Gastroesophageal sphincter (tissue), 4 donors: Measurements from ENCODE around the gene NCAPD2. TPM values are rescaled to one million over a fixed set of nuclear protein-coding genes. Genes with fewer than 3 reads are reported as not detected.
"Not testable (repeated sequence)": the region's sequence is repeated elsewhere in the genome, so short reads cannot be mapped to it uniquely, and the experiment has no call there.

ENCODE experiments used
- ATAC-seq: fragments of 150-250 bp; one replicate; pipeline ENCODE4 v1.9.1; 2016; ENCODE audit warnings: mild to moderate bottlenecking, moderate library complexity
- H3K27ac ChIP-seq, 4 donors: fragments of 200-600 bp; sonication (generic) in 3 of 4; 1 replicate in 3 of 4; 2 replicates in 1 of 4; pipeline ENCODE4 v1.5.1; 2016 to 2019
- H3K27me3 ChIP-seq: fragments of 200-600 bp; sonication (generic); one replicate; pipeline ENCODE4 v1.5.1; 2019
- H3K36me3 ChIP-seq, 2 donors: fragments of 200-600 bp; sonication (generic); one replicate each; pipeline ENCODE4 v1.5.1; 2019; ENCODE audit warnings: control low read depth in 1 of 2
- H3K4me1 ChIP-seq, 3 donors: fragments of 200-600 bp; sonication (generic); 1 replicate in 2 of 3; 2 replicates in 1 of 3; pipeline ENCODE4 v1.5.1; 2016 to 2019; ENCODE audit warnings: control low read depth in 2 of 3
- H3K4me3 ChIP-seq, 2 donors: fragments of 200-600 bp; sonication (generic); one replicate each; pipeline ENCODE4 v1.5.1; 2019; ENCODE audit warnings: mild to moderate bottlenecking in 1 of 2, moderate library complexity in 1 of 2
- H3K9me3 ChIP-seq, 3 donors: fragments of 200-600 bp; sonication (generic); one replicate each; pipeline ENCODE4 v1.5.1; 2017 to 2019; ENCODE audit warnings: control low read depth in 2 of 3
- EP300 ChIP-seq: sonication (generic); formaldehyde crosslinking; IDR thresholded peaks from one replicate; pipeline ENCODE4 v1.6.1; 2017; ENCODE audit warnings: antibody characterized with exemption, mild to moderate bottlenecking
- POLR2A ChIP-seq, 2 donors: fragments of 450-650 bp; IDR thresholded peaks; one replicate each; pipeline ENCODE4 v1.6.1; 2017; ENCODE audit warnings: antibody characterized with exemption in 2 of 2, mild to moderate bottlenecking in 2 of 2, moderate library complexity in 1 of 2
- POLR2AphosphoS5 ChIP-seq: sonication (generic); formaldehyde crosslinking; IDR thresholded peaks from one replicate; pipeline ENCODE4 v1.6.1; 2017; ENCODE audit warnings: antibody characterized with exemption
- WGBS, 2 donors: methylation state at CpG; one replicate each; pipeline ENCODE4 v1.1.5; 2018; ENCODE audit warnings: low coverage in 1 of 2; 5-methylcytosine and 5-hydroxymethylcytosine counted together
- total RNA-seq, 4 donors: library from RNA; depleted of rRNA; stranded (reverse); fragments of >200 nt; gene quantifications; one replicate each; pipeline ENCODE4 v1.1.0, GENCODE V29; 2016
- TF ChIP-seq, protein P1 (sequence below), 4 experiments: fragments of 200-600 bp in 2 of 4; fragments of 450-650 bp in 2 of 4; sonication (generic) in 1 of 4; IDR thresholded peaks; one replicate each; pipeline ENCODE4 v1.5.1; 2017 to 2019; ENCODE audit warnings: antibody characterized with exemption in 4 of 4, mild to moderate bottlenecking in 2 of 4, moderate library complexity in 2 of 4

Gene NCAPD2
- total RNA-seq, 4 donors from 2014 or later = 21.2 to 28.0 (median 24.8) TPM

DNA sequence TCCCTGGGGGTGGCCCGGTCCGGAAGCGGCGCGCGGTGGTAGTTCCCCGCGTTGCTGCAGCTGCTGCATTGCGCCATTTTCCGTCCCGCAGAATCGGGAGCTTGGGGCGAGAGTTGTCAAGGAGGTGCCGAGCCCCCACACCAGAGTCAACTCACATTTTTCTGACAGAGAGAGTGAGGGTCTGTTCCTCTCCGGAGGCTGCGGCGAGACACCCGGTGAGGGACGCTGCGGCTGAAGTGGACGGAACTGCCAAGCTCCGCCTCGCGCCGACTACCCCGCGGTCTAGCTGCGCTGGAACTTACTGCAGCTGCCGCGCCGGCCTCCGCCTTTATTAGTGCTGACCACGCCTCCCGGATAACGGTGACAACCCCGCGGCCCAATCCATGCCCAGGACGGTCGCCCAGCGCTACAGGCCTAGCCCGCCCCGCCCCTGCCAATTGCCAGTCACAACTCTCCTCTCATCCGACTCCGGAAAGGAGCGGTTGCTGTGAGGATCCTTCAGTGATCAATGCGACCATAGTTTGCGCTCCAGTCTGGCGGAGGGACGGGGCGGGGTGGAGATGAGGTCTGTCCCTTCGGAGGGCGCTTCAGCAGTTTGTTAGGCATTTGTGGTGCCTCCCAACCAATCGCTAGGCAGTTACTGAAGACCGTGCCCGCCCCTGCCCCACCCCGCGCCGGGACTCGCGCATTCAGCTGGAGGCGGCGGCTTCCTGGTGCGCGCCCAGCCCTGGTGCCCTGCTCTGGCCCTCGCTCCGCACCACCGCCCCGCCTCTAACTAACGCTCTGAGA is 23.3 kb upstream of the NCAPD2 start, which contains the start of gene VAMP1:
TSS of gene VAMP1 (minus strand) at position 303 of the 789 bp plus-strand sequence. CDS start at position 157, 146 bp downstream.
- WGBS, 2 donors = 0 to 1% methylated on average over 1 to 14 of the region's 69 CpGs
- H3K36me3 ChIP-seq = peaks cover 0 to 10% of the 10 kb centered on the region in 2 donors
- peak; percentile 99 for TF ChIP-seq POLR2A (IDR thresholded peaks at IDR 0.05)
- TF ChIP-seq EP300 = no peak
- TF ChIP-seq, protein P1, sequence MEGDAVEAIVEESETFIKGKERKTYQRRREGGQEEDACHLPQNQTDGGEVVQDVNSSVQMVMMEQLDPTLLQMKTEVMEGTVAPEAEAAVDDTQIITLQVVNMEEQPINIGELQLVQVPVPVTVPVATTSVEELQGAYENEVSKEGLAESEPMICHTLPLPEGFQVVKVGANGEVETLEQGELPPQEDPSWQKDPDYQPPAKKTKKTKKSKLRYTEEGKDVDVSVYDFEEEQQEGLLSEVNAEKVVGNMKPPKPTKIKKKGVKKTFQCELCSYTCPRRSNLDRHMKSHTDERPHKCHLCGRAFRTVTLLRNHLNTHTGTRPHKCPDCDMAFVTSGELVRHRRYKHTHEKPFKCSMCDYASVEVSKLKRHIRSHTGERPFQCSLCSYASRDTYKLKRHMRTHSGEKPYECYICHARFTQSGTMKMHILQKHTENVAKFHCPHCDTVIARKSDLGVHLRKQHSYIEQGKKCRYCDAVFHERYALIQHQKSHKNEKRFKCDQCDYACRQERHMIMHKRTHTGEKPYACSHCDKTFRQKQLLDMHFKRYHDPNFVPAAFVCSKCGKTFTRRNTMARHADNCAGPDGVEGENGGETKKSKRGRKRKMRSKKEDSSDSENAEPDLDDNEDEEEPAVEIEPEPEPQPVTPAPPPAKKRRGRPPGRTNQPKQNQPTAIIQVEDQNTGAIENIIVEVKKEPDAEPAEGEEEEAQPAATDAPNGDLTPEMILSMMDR (IDR thresholded peaks at IDR 0.05) = peak in 2 of 4 experiments; percentile 16 to 51
- TF ChIP-seq POLR2AphosphoS5 = peak; percentile 99

GRCh38 chr12:6471989-6472360 is 21.9 kb upstream of the NCAPD2 start:
- ATAC-seq = no peak
- Histone ChIP-seq H3K9me3 (no peaks in the 10 kb centered on the region), H3K27ac (no peak overlapping the region)

More for the DNA sequence above, 23.3 kb upstream of the NCAPD2 start, which contains the start of gene VAMP1:
- H3K27me3 ChIP-seq = no peaks in the 10 kb centered on the region
- peak within 1 kb of the TSS; percentile 61 to 63 for H3K4me3 ChIP-seq
- peaks cover 0 to 50% (median 4%) of the 10 kb centered on the region in 3 donors for H3K4me1 ChIP-seq
- peak within 1 kb of the TSS; percentile 70 to 93 (median 84) for H3K27ac ChIP-seq
- ATAC-seq = peak; percentile 96
- no peaks in the 10 kb centered on the region for H3K9me3 ChIP-seq

DNA sequence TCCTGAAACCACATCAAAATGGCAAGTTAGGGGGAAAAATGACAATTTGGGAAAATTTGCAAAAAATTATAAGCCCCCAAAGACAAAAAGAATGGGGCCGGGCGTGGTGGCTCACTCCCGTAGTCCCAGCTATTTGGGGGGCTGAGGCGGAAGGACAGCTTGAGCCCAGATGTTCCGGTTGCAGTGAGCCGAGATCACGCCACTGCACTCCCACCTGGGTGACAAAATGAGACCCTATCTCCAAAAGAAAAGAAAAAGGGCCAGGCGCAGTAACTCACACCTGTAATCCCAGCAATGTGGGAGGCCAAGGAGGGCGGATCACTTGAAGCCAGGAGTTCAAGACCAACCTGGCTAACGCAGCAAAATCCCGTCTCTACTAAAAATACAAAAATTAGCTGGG is 21.4 kb upstream of the NCAPD2 start:
- H3K27ac ChIP-seq = no peak overlapping the region
- H3K9me3 ChIP-seq = no peaks in the 10 kb centered on the region
- WGBS, 2 donors = 75% methylated on average over 9 of the region's 11 CpGs; no CpG with 5 or more reads in 1 of the 2 donors
- H3K27me3 ChIP-seq = no peaks in the 10 kb centered on the region
- no peak overlapping the region for H3K4me3 ChIP-seq
- no peak for TF ChIP-seq EP300
- TF ChIP-seq, protein P1 (IDR thresholded peaks at IDR 0.05) = no peak
- no peak for TF ChIP-seq POLR2A (IDR thresholded peaks at IDR 0.05)
- TF ChIP-seq POLR2AphosphoS5 = no peak
- peaks cover 0 to 31% (median 4%) of the 10 kb centered on the region in 3 donors for H3K4me1 ChIP-seq
- peaks cover 0 to 2% of the 10 kb centered on the region in 2 donors for H3K36me3 ChIP-seq
- no peak for ATAC-seq

More at GRCh38 chr12:6471989-6472360, 21.9 kb upstream of the NCAPD2 start:
- peaks cover 0 to 3% of the 10 kb centered on the region in 2 donors for H3K36me3 ChIP-seq
- 64 to 100% methylated on average over 1 of the region's 1 CpG for WGBS, 2 donors
- H3K4me1 ChIP-seq = peaks cover 0 to 36% (median 4%) of the 10 kb centered on the region in 3 donors
- no peaks in the 10 kb centered on the region for H3K27me3 ChIP-seq
- H3K4me3 ChIP-seq = no peak overlapping the region
- TF ChIP-seq POLR2A (IDR thresholded peaks at IDR 0.05) = no peak
- no peak for TF ChIP-seq POLR2AphosphoS5
- TF ChIP-seq EP300 = no peak
- TF ChIP-seq, protein P1 (IDR thresholded peaks at IDR 0.05) = no peak

- WGBS, 2 donors = 79% methylated on average over 2 of the region's 48 CpGs; no CpG with 5 or more reads in 1 of the 2 donors
- H3K9me3 ChIP-seq, H3K36me3 ChIP-seq, H3K4me3 ChIP-seq, ATAC-seq, H3K27ac ChIP-seq, H3K27me3 ChIP-seq, H3K4me1 ChIP-seq: not testable (repeated sequence)
Observed at GRCh38 chr12:6475233-6475975, 18.5 kb upstream of the NCAPD2 start.

- peaks cover 3% of the 10 kb centered on the region for H3K27me3 ChIP-seq
- H3K9me3 ChIP-seq = no peaks in the 10 kb centered on the region
- no peaks in the 10 kb centered on the region for H3K36me3 ChIP-seq
- H3K4me1 ChIP-seq = peaks cover 0 to 2% (median 0%) of the 10 kb centered on the region in 3 donors
- 52 to 63% methylated on average over 2 to 3 of the region's 3 CpGs for WGBS, 2 donors
- H3K4me3 ChIP-seq = no peak overlapping the region
- TF ChIP-seq, protein P1 (IDR thresholded peaks at IDR 0.05) = no peak
- no peak for TF ChIP-seq EP300
- ATAC-seq = no peak
- no peak overlapping the region for H3K27ac ChIP-seq
Observed at GRCh38 chr12:6476489-6476888, 17.4 kb upstream of the NCAPD2 start.

GRCh38 chr12:6477601-6478377 is 16.1 kb upstream of the NCAPD2 start:
- H3K27ac ChIP-seq, H3K4me3 ChIP-seq, H3K36me3 ChIP-seq, ATAC-seq, H3K9me3 ChIP-seq, H3K27me3 ChIP-seq, H3K4me1 ChIP-seq: not testable (repeated sequence)
- 60 to 90% methylated on average over 1 to 7 of the region's 37 CpGs for WGBS, 2 donors
